ENCODE data around the gene HCAR1.
"Not testable (repeated sequence)": the region's sequence is repeated elsewhere in the genome, so short reads cannot be mapped to it uniquely, and the experiment has no call there.

HCAR1 gene

GRCh38 chr12:122688291-122688690 lies 42.4 kb downstream of the HCAR1 start:
- TF ChIP-seq, protein P1, sequence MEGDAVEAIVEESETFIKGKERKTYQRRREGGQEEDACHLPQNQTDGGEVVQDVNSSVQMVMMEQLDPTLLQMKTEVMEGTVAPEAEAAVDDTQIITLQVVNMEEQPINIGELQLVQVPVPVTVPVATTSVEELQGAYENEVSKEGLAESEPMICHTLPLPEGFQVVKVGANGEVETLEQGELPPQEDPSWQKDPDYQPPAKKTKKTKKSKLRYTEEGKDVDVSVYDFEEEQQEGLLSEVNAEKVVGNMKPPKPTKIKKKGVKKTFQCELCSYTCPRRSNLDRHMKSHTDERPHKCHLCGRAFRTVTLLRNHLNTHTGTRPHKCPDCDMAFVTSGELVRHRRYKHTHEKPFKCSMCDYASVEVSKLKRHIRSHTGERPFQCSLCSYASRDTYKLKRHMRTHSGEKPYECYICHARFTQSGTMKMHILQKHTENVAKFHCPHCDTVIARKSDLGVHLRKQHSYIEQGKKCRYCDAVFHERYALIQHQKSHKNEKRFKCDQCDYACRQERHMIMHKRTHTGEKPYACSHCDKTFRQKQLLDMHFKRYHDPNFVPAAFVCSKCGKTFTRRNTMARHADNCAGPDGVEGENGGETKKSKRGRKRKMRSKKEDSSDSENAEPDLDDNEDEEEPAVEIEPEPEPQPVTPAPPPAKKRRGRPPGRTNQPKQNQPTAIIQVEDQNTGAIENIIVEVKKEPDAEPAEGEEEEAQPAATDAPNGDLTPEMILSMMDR (conservative IDR thresholded peaks at IDR 0.05; ENCODE audit: low read depth, low read length), result no peak

DNA sequence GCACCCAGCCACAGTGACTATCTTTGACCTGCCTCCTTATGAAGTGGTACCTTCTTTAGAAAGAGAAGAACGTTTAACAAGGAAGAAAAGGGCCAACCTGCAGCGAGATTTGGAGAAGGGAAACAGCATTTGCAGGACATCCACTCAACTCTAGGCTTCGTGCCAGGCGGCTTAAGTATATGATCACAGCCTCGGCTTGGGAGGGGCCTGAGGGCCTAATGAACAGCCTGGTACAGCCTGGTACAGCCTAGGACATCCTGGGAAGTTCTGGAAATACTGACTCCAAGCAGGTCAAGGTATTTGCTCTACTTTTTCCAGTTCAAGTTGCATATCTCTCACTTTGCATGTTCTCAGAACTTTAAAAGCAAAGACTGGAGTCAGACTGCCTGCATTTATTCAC lies 43.6 kb downstream of the HCAR1 start:
- peak; percentile 90 for DNase-seq (ENCODE audit: low read depth)
- no peak overlapping the region for H3K4me3 ChIP-seq (ENCODE audit: low read length)
- TF ChIP-seq, protein P1 (conservative IDR thresholded peaks at IDR 0.05; ENCODE audit: low read depth, low read length), result no peak

More at GRCh38 chr12:122688291-122688690, 42.4 kb downstream of the HCAR1 start:
- no peak for DNase-seq (ENCODE audit: low read depth)
- H3K4me3 ChIP-seq (ENCODE audit: low read length), result no peak overlapping the region

- TF ChIP-seq, protein P1 (conservative IDR thresholded peaks at IDR 0.05; ENCODE audit: low read depth, low read length), result no peak
- no peak for DNase-seq (ENCODE audit: low read depth)
- no peak overlapping the region for H3K4me3 ChIP-seq (ENCODE audit: low read length)
Observed at GRCh38 chr12:122686538-122686937, 44.1 kb downstream of the HCAR1 start.

GRCh38 chr12:122684297-122684813 lies 46.3 kb downstream of the HCAR1 start:
- H3K4me3 ChIP-seq (ENCODE audit: low read length), result no peak overlapping the region
- DNase-seq (ENCODE audit: low read depth), result no peak
- TF ChIP-seq, protein P1 (conservative IDR thresholded peaks at IDR 0.05; ENCODE audit: low read depth, low read length), result no peak

GRCh38 chr12:122681814-122682213 lies 48.8 kb downstream of the HCAR1 start:
- H3K4me3 ChIP-seq (ENCODE audit: low read length), result no peak overlapping the region
- TF ChIP-seq, protein P1 (conservative IDR thresholded peaks at IDR 0.05; ENCODE audit: low read depth, low read length), result no peak
- no peak for DNase-seq (ENCODE audit: low read depth)

DNA sequence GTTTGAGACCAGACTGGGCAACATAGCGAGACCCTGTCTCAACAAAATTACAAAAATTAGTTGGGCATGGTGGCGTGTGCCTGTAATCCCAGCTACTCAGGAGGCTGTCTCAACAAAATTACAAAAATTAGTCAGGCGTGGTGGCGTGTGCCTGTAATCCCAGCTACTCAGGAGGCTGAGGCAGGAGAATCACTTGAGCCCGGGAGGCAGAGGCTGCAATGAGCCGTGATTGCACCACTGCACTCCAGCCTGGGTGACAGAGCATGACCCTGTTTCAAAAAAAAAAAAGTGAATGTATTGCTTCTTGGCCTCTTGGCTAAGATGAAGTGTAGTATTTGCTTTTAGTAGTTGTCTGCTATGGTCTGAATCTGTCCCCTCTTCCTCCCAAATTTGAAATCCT lies 49.7 kb downstream of the HCAR1 start:
- H3K4me3 ChIP-seq (ENCODE audit: low read length); DNase-seq (ENCODE audit: low read depth): not testable (repeated sequence)

GRCh38 chr12:122676781-122677180 lies 53.9 kb downstream of the HCAR1 start:
- DNase-seq (ENCODE audit: low read depth); H3K4me3 ChIP-seq (ENCODE audit: low read length): not testable (repeated sequence)

Data from retinal pigment epithelial cell (primary cell).